ENCODE data around the gene ECE2. TPM values are rescaled to one million over a fixed set of nuclear protein-coding genes. Genes with fewer than 3 reads are reported as not detected.

Gene ECE2
- total RNA-seq, 6 donors from 2014 or later = not detected

DNA sequence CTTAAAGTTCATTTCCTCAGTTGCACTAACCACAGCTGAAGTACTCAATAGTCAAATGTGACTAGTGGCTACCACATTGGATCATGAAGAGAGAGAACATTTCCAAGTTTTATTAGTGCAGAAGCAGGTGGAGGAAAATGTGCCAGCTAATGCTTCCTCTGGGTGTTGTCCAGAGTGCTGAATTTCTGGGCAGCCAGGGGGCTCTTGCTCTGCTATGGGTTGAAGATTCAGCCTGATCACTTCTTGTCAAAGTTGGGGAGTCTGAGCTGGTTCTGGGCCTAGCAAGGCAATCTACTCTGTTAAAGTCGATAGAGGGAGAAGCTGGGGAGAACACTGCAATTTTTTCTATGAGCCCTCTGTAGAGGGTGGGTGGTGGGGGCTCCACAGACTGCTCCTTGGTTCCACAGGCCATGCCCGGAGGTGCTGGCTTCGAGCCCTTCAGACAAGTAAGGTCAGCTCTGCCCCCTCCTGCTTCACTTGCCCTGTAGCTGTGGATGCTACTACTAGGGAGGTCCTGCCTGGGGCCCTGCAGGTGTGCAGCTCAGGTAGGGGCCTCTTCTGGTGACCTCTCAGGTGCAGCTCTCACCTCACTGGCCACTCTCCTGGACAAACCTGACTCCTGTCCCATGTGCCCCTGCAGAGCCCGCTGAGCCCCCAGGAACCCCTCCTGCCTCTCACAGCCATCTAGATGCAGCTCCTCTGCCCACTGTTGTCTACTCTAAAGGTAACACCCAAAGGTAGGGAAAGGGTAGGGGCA lies 35.3 kb upstream of the ECE2 start:
- H3K4me3 ChIP-seq = no peak overlapping the region
- H3K36me3 ChIP-seq = peaks cover 16 to 38% (median 33%) of the 10 kb centered on the region in 4 donors
- TF ChIP-seq, protein P1, sequence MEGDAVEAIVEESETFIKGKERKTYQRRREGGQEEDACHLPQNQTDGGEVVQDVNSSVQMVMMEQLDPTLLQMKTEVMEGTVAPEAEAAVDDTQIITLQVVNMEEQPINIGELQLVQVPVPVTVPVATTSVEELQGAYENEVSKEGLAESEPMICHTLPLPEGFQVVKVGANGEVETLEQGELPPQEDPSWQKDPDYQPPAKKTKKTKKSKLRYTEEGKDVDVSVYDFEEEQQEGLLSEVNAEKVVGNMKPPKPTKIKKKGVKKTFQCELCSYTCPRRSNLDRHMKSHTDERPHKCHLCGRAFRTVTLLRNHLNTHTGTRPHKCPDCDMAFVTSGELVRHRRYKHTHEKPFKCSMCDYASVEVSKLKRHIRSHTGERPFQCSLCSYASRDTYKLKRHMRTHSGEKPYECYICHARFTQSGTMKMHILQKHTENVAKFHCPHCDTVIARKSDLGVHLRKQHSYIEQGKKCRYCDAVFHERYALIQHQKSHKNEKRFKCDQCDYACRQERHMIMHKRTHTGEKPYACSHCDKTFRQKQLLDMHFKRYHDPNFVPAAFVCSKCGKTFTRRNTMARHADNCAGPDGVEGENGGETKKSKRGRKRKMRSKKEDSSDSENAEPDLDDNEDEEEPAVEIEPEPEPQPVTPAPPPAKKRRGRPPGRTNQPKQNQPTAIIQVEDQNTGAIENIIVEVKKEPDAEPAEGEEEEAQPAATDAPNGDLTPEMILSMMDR (IDR thresholded peaks at IDR 0.05) = no peak
- TF ChIP-seq POLR2A (IDR thresholded peaks at IDR 0.05) = no peak
- TF ChIP-seq POLR2AphosphoS5 (IDR thresholded peaks at IDR 0.05) = no peak
- TF ChIP-seq EP300 (IDR thresholded peaks at IDR 0.05) = no peak
- ATAC-seq (ENCODE audit: low FRiP score in 2 of 2) (no peak), DNase-seq (no peak)
- no peaks in the 10 kb centered on the region for H3K9me3 ChIP-seq
- peaks cover 0 to 8% (median 2%) of the 10 kb centered on the region in 4 donors for H3K4me1 ChIP-seq
- no peak overlapping the region for H3K27ac ChIP-seq
- peaks cover 0 to 3% (median 0%) of the 10 kb centered on the region in 4 donors for H3K27me3 ChIP-seq
- WGBS, 2 donors = 81 to 89% methylated on average over 3 to 4 of the region's 4 CpGs

- DNase-seq (no peak), ATAC-seq (ENCODE audit: low FRiP score in 2 of 2) (no peak)
- peak overlapping the region in 1 of 4 donors; percentile 33 for H3K4me3 ChIP-seq
Measured at GRCh38 chr3:184241141-184241446, 34.7 kb upstream of the ECE2 start.

GRCh38 chr3:184241447-184242296 lies 34.1 kb upstream of the ECE2 start:
- 60% methylated on average over 42 of the region's 46 CpGs; no CpG with 5 or more reads in 1 of the 2 donors for WGBS, 2 donors
- H3K4me1 ChIP-seq = peaks cover 0 to 8% (median 2%) of the 10 kb centered on the region in 4 donors

More at GRCh38 chr3:184241141-184241446, 34.7 kb upstream of the ECE2 start:
- Histone ChIP-seq H3K9me3 (no peaks in the 10 kb centered on the region), H3K27ac (no peak overlapping the region), H3K36me3 (peaks cover 16 to 39% (median 33%) of the 10 kb centered on the region in 4 donors), H3K27me3 (peaks cover 0 to 3% (median 0%) of the 10 kb centered on the region in 4 donors), H3K4me1 (peaks cover 0 to 8% (median 2%) of the 10 kb centered on the region in 4 donors)
- TF ChIP-seq EP300 (IDR thresholded peaks at IDR 0.05) = no peak
- TF ChIP-seq, protein P1 (IDR thresholded peaks at IDR 0.05) = no peak
- TF ChIP-seq POLR2A (IDR thresholded peaks at IDR 0.05) = no peak
- TF ChIP-seq POLR2AphosphoS5 (IDR thresholded peaks at IDR 0.05) = no peak
- 60 to 69% methylated on average over 3 to 17 of the region's 17 CpGs for WGBS, 2 donors

GRCh38 chr3:184242297-184242685 lies 33.5 kb upstream of the ECE2 start:
- peaks cover 0 to 10% (median 3%) of the 10 kb centered on the region in 4 donors for H3K4me1 ChIP-seq
- no peak overlapping the region for H3K4me3 ChIP-seq
- no peak for TF ChIP-seq POLR2AphosphoS5 (IDR thresholded peaks at IDR 0.05)
- H3K27me3 ChIP-seq = no peaks in the 10 kb centered on the region
- ATAC-seq (ENCODE audit: low FRiP score in 2 of 2) (no peak), DNase-seq (no peak)
- H3K9me3 ChIP-seq = no peaks in the 10 kb centered on the region
- 87 to 90% methylated on average over 3 to 5 of the region's 5 CpGs for WGBS, 2 donors
- peaks cover 16 to 39% (median 33%) of the 10 kb centered on the region in 4 donors for H3K36me3 ChIP-seq
- H3K27ac ChIP-seq = no peak overlapping the region

More at GRCh38 chr3:184241447-184242296, 34.1 kb upstream of the ECE2 start:
- DNase-seq (peak; percentile 82 to 87), ATAC-seq (ENCODE audit: low FRiP score in 2 of 2) (peak; percentile 53 to 74)
- Histone ChIP-seq H3K27me3 (no peaks in the 10 kb centered on the region), H3K27ac (no peak overlapping the region), H3K9me3 (no peaks in the 10 kb centered on the region), H3K4me3 (peak overlapping the region in 3 of 4 donors; percentile 21 to 33 (median 24)), H3K36me3 (peaks cover 16 to 39% (median 33%) of the 10 kb centered on the region in 4 donors)
- TF ChIP-seq EP300 (IDR thresholded peaks at IDR 0.05) (no peak), POLR2A (IDR thresholded peaks at IDR 0.05) (peak in 1 of 4 donors; percentile 28), POLR2AphosphoS5 (IDR thresholded peaks at IDR 0.05) (no peak)
- TF ChIP-seq, protein P1 (IDR thresholded peaks at IDR 0.05) = peak in 5 of 6 experiments; percentile 18 to 73 (median 60)

All from upper lobe of left lung (tissue), 6 donors.